Karpas-422 (cell line): ENCODE measurements around the gene PIP4K2A. TPM values are rescaled to one million over a fixed set of nuclear protein-coding genes. Genes with fewer than 3 reads are reported as not detected.
A peak's percentile ranks its signal among the peaks of the same experiment; 100 is the strongest.

ENCODE experiments used
- DNase-seq: peaks from one replicate; pipeline ENCODE4 v3.0.0-alpha.2; 2015
- H2AFZ ChIP-seq: fragments of 200-600 bp; sonication (generic); 2 replicates; pipeline ENCODE4 v1.6.1; 2014; ENCODE audit warnings: antibody characterized with exemption, low read length, mixed read lengths
- H3K27ac ChIP-seq: fragments of 200-600 bp; sonication (generic); 2 replicates; pipeline ENCODE4 v1.5.1; 2014; ENCODE audit warnings: mild to moderate bottlenecking, low read length, moderate library complexity
- H3K27me3 ChIP-seq: fragments of 200-600 bp; sonication (generic); 2 replicates; pipeline ENCODE4 v1.6.1; 2014; ENCODE audit warnings: low read length, mixed read lengths
- H3K36me3 ChIP-seq: fragments of 200-600 bp; sonication (generic); 2 replicates; pipeline ENCODE4 v1.6.1; 2014; ENCODE audit warnings: low read length, mixed read lengths; ENCODE audit not compliant: insufficient read depth
- H3K4me1 ChIP-seq: fragments of 200-600 bp; sonication (generic); 2 replicates; pipeline ENCODE4 v1.6.1; 2014; ENCODE audit warnings: mild to moderate bottlenecking, low read length, mixed read lengths
- H3K4me2 ChIP-seq: fragments of 200-600 bp; sonication (generic); 2 replicates; pipeline ENCODE4 v1.6.1; 2014; ENCODE audit warnings: low read length, low read depth, mild to moderate bottlenecking; ENCODE audit not compliant: poor library complexity, severe bottlenecking
- H3K4me3 ChIP-seq: fragments of 200-600 bp; sonication (generic); 2 replicates; pipeline ENCODE4 v1.5.1; 2014; ENCODE audit warnings: mild to moderate bottlenecking, antibody characterized with exemption, low read length, mixed read lengths
- H3K79me2 ChIP-seq: fragments of 200-600 bp; sonication (generic); 2 replicates; pipeline ENCODE4 v1.6.1; 2014; ENCODE audit warnings: mild to moderate bottlenecking, low read length, mixed read lengths
- H3K9ac ChIP-seq: fragments of 200-600 bp; sonication (generic); 2 replicates; pipeline ENCODE4 v1.6.0; 2014; ENCODE audit warnings: low read length
- H3K9me2 ChIP-seq: fragments of 200-600 bp; sonication (generic), shearing (Covaris generic); replicated peaks from 2 replicates; pipeline ENCODE4 v1.6.0; 2014; ENCODE audit warnings: mild to moderate bottlenecking, low read length, moderate library complexity; ENCODE audit not compliant: insufficient read depth
- H3K9me3 ChIP-seq: fragments of 300-700, 200-600 bp; sonication (generic); 2 replicates; pipeline ENCODE4 v1.6.1; 2014; ENCODE audit warnings: low read length, mixed read lengths
- H4K20me1 ChIP-seq: fragments of 200-600 bp; sonication (generic); 2 replicates; pipeline ENCODE4 v1.6.1; 2014; ENCODE audit warnings: mild to moderate bottlenecking, antibody characterized with exemption, low read length, low read depth; ENCODE audit not compliant: insufficient read depth
- total RNA-seq: library from RNA; depleted of rRNA; stranded (reverse); fragments of >200 nt; shearing (Covaris generic); gene quantifications from 2 replicates; pipeline ENCODE4 v1.2.3, GENCODE V29; 2014; ENCODE audit warnings: low replicate concordance

Gene PIP4K2A
- total RNA-seq, 1 experiment from 2014 or later, result 32.6 TPM

- H3K36me3 ChIP-seq, result no peaks in the 10 kb centered on the region
- no peaks in the 10 kb centered on the region for H4K20me1 ChIP-seq
- H3K4me3 ChIP-seq, result no peak overlapping the region
- no peak for DNase-seq
- H2AFZ ChIP-seq, result no peak overlapping the region
- no peaks in the 10 kb centered on the region for H3K79me2 ChIP-seq
- no peaks in the 10 kb centered on the region for H3K9me2 ChIP-seq
- H3K27ac ChIP-seq, result no peak overlapping the region
- H3K9ac ChIP-seq, result no peak overlapping the region
- H3K9me3 ChIP-seq, result no peaks in the 10 kb centered on the region
- H3K4me2 ChIP-seq, result no peak overlapping the region
- H3K27me3 ChIP-seq, result no peaks in the 10 kb centered on the region
- no peaks in the 10 kb centered on the region for H3K4me1 ChIP-seq
These were observed 134.6 kb downstream of the PIP4K2A start for GRCh38 chr10:22579826-22580225.

- H3K4me1 ChIP-seq, result no peaks in the 10 kb centered on the region
- no peaks in the 10 kb centered on the region for H3K36me3 ChIP-seq
- no peaks in the 10 kb centered on the region for H3K27me3 ChIP-seq
- H3K4me3 ChIP-seq, result no peak overlapping the region
- no peak overlapping the region for H2AFZ ChIP-seq
- no peak overlapping the region for H3K27ac ChIP-seq
- no peaks in the 10 kb centered on the region for H4K20me1 ChIP-seq
- no peak overlapping the region for H3K4me2 ChIP-seq
- no peaks in the 10 kb centered on the region for H3K79me2 ChIP-seq
- H3K9me3 ChIP-seq, result no peaks in the 10 kb centered on the region
- no peak overlapping the region for H3K9ac ChIP-seq
- H3K9me2 ChIP-seq, result no peaks in the 10 kb centered on the region
- peak; percentile 55 for DNase-seq
These were observed 140.4 kb downstream of the PIP4K2A start for GRCh38 chr10:22573820-22574569.

GRCh38 chr10:22570733-22571430, 143.5 kb downstream of the PIP4K2A start:
- no peak overlapping the region for H3K4me2 ChIP-seq
- no peak overlapping the region for H3K27ac ChIP-seq
- H3K79me2 ChIP-seq, result no peaks in the 10 kb centered on the region
- no peak for DNase-seq
- H2AFZ ChIP-seq, result no peak overlapping the region
- no peaks in the 10 kb centered on the region for H4K20me1 ChIP-seq
- no peaks in the 10 kb centered on the region for H3K4me1 ChIP-seq
- H3K9ac ChIP-seq, result no peak overlapping the region
- H3K9me2 ChIP-seq, result no peaks in the 10 kb centered on the region
- no peak overlapping the region for H3K4me3 ChIP-seq
- no peaks in the 10 kb centered on the region for H3K9me3 ChIP-seq
- no peaks in the 10 kb centered on the region for H3K27me3 ChIP-seq
- H3K36me3 ChIP-seq, result no peaks in the 10 kb centered on the region

- Histone ChIP-seq H2AFZ (no peak overlapping the region), H3K4me1 (no peaks in the 10 kb centered on the region)
These were observed 144.1 kb downstream of the PIP4K2A start for GRCh38 chr10:22570234-22570633.

GRCh38 chr10:22568928-22569327, 145.4 kb downstream of the PIP4K2A start:
- no peaks in the 10 kb centered on the region for H3K79me2 ChIP-seq
- no peaks in the 10 kb centered on the region for H3K4me1 ChIP-seq
- H3K9me2 ChIP-seq, result no peaks in the 10 kb centered on the region
- no peak overlapping the region for H3K9ac ChIP-seq
- no peaks in the 10 kb centered on the region for H3K36me3 ChIP-seq
- H2AFZ ChIP-seq, result no peak overlapping the region
- no peaks in the 10 kb centered on the region for H4K20me1 ChIP-seq
- DNase-seq, result no peak
- H3K27ac ChIP-seq, result no peak overlapping the region
- no peak overlapping the region for H3K4me3 ChIP-seq
- H3K4me2 ChIP-seq, result no peak overlapping the region
- H3K9me3 ChIP-seq, result no peaks in the 10 kb centered on the region
- H3K27me3 ChIP-seq, result no peaks in the 10 kb centered on the region

More at GRCh38 chr10:22570234-22570633, 144.1 kb downstream of the PIP4K2A start:
- Histone ChIP-seq H3K4me2 (no peak overlapping the region), H3K4me3 (no peak overlapping the region), H3K79me2 (no peaks in the 10 kb centered on the region), H3K9me2 (no peaks in the 10 kb centered on the region), H3K27me3 (no peaks in the 10 kb centered on the region), H3K9ac (no peak overlapping the region), H3K27ac (no peak overlapping the region), H3K9me3 (no peaks in the 10 kb centered on the region), H3K36me3 (no peaks in the 10 kb centered on the region), H4K20me1 (no peaks in the 10 kb centered on the region)
- no peak for DNase-seq

GRCh38 chr10:22564060-22564459, 150.3 kb downstream of the PIP4K2A start:
- no peak for DNase-seq
- H3K4me1 ChIP-seq, result no peaks in the 10 kb centered on the region
- H2AFZ ChIP-seq, result no peak overlapping the region
- H4K20me1 ChIP-seq, result no peaks in the 10 kb centered on the region
- H3K27ac ChIP-seq, result no peak overlapping the region
- no peaks in the 10 kb centered on the region for H3K27me3 ChIP-seq
- H3K9ac ChIP-seq, result no peak overlapping the region
- H3K9me3 ChIP-seq, result no peaks in the 10 kb centered on the region
- no peaks in the 10 kb centered on the region for H3K36me3 ChIP-seq
- H3K4me3 ChIP-seq, result no peak overlapping the region
- no peaks in the 10 kb centered on the region for H3K79me2 ChIP-seq
- no peaks in the 10 kb centered on the region for H3K9me2 ChIP-seq
- no peak overlapping the region for H3K4me2 ChIP-seq

GRCh38 chr10:22561909-22562308, 152.5 kb downstream of the PIP4K2A start:
- Histone ChIP-seq H3K9me2 (no peaks in the 10 kb centered on the region), H3K79me2 (no peaks in the 10 kb centered on the region), H3K27me3 (no peaks in the 10 kb centered on the region), H2AFZ (no peak overlapping the region), H3K9me3 (no peaks in the 10 kb centered on the region), H3K27ac (no peak overlapping the region), H3K9ac (no peak overlapping the region), H3K4me2 (no peak overlapping the region), H3K36me3 (no peaks in the 10 kb centered on the region), H4K20me1 (no peaks in the 10 kb centered on the region), H3K4me1 (no peaks in the 10 kb centered on the region), H3K4me3 (no peak overlapping the region)
- DNase-seq, result no peak

- DNase-seq, result no peak
- Histone ChIP-seq H3K27me3 (no peaks in the 10 kb centered on the region), H3K27ac (no peak overlapping the region), H3K9me3 (no peaks in the 10 kb centered on the region), H3K4me1 (no peaks in the 10 kb centered on the region), H4K20me1 (no peaks in the 10 kb centered on the region), H3K9ac (no peak overlapping the region), H3K4me2 (no peak overlapping the region), H3K4me3 (no peak overlapping the region), H3K9me2 (no peaks in the 10 kb centered on the region), H2AFZ (no peak overlapping the region), H3K36me3 (no peaks in the 10 kb centered on the region), H3K79me2 (no peaks in the 10 kb centered on the region)
These were observed 153.5 kb downstream of the PIP4K2A start for GRCh38 chr10:22560913-22561239.
